Measurements from ENCODE around the gene KDM6A. TPM values are rescaled to one million over a fixed set of nuclear protein-coding genes. Genes with fewer than 3 reads are reported as not detected.

KDM6A gene
- total RNA-seq, 4 donors from 2014 or later, result 25.9 to 51.0 (median 34.9) TPM

GRCh38 chrX:44973420-44973932 is 100.5 kb downstream of the KDM6A start:
- TF ChIP-seq POLR2A (IDR thresholded peaks at IDR 0.05), result no peak
- TF ChIP-seq EP300 (IDR thresholded peaks at IDR 0.05), result no peak
- TF ChIP-seq CTCF (IDR thresholded peaks at IDR 0.05), result no peak
- no peaks in the 10 kb centered on the region for H3K27me3 ChIP-seq
- no peaks in the 10 kb centered on the region for H3K36me3 ChIP-seq
- peaks cover 0 to 26% (median 4%) of the 10 kb centered on the region in 4 donors for H3K9me3 ChIP-seq
- H3K4me3 ChIP-seq, result no peak overlapping the region
- DNase-seq (ENCODE audit: low spot score in 2 of 2), result no peak
- 99% methylated on average over 5 of the region's 5 CpGs for WGBS, 2 donors
- no peak overlapping the region for H3K27ac ChIP-seq
- H3K4me1 ChIP-seq, result no peaks in the 10 kb centered on the region

- Histone ChIP-seq H3K4me3 (no peak overlapping the region), H3K9me3 (peaks cover 0 to 26% (median 4%) of the 10 kb centered on the region in 4 donors), H3K4me1 (no peaks in the 10 kb centered on the region), H3K27ac (no peak overlapping the region), H3K27me3 (no peaks in the 10 kb centered on the region), H3K36me3 (no peaks in the 10 kb centered on the region)
- 48 to 50% methylated on average over 2 of the region's 2 CpGs for WGBS, 2 donors
- DNase-seq (ENCODE audit: low spot score in 2 of 2), result no peak
- TF ChIP-seq EP300 (IDR thresholded peaks at IDR 0.05) (no peak), CTCF (IDR thresholded peaks at IDR 0.05) (no peak), POLR2A (IDR thresholded peaks at IDR 0.05) (no peak)
These were observed 101.5 kb downstream of the KDM6A start for GRCh38 chrX:44974451-44974850.

GRCh38 chrX:44975666-44976263 is 102.8 kb downstream of the KDM6A start:
- Histone ChIP-seq H3K27me3 (no peaks in the 10 kb centered on the region), H3K4me3 (no peak overlapping the region), H3K36me3 (no peaks in the 10 kb centered on the region), H3K4me1 (no peaks in the 10 kb centered on the region), H3K27ac (no peak overlapping the region), H3K9me3 (peaks cover 0 to 26% (median 4%) of the 10 kb centered on the region in 4 donors)
- TF ChIP-seq CTCF (IDR thresholded peaks at IDR 0.05) (no peak), EP300 (IDR thresholded peaks at IDR 0.05) (no peak), POLR2A (IDR thresholded peaks at IDR 0.05) (no peak)
- DNase-seq (ENCODE audit: low spot score in 2 of 2), result no peak

- TF ChIP-seq CTCF (IDR thresholded peaks at IDR 0.05) (no peak), POLR2A (IDR thresholded peaks at IDR 0.05) (no peak), EP300 (IDR thresholded peaks at IDR 0.05) (no peak)
These were observed 106.0 kb downstream of the KDM6A start for GRCh38 chrX:44978976-44979375.

GRCh38 chrX:44980403-44980802 is 107.4 kb downstream of the KDM6A start:
- no peak overlapping the region for H3K27ac ChIP-seq
- 96 to 98% methylated on average over 6 of the region's 6 CpGs for WGBS, 2 donors
- H3K9me3 ChIP-seq, result peaks cover 0 to 8% (median 2%) of the 10 kb centered on the region in 4 donors
- H3K4me3 ChIP-seq, result no peak overlapping the region
- no peaks in the 10 kb centered on the region for H3K27me3 ChIP-seq
- H3K4me1 ChIP-seq, result no peaks in the 10 kb centered on the region
- no peaks in the 10 kb centered on the region for H3K36me3 ChIP-seq
- no peak for DNase-seq (ENCODE audit: low spot score in 2 of 2)
- TF ChIP-seq CTCF (IDR thresholded peaks at IDR 0.05), result no peak
- TF ChIP-seq POLR2A (IDR thresholded peaks at IDR 0.05), result no peak

More at GRCh38 chrX:44978976-44979375, 106.0 kb downstream of the KDM6A start:
- 96 to 100% methylated on average over 3 of the region's 3 CpGs for WGBS, 2 donors
- DNase-seq (ENCODE audit: low spot score in 2 of 2), result no peak
- Histone ChIP-seq H3K4me3 (no peak overlapping the region), H3K9me3 (peaks cover 0 to 14% (median 2%) of the 10 kb centered on the region in 4 donors), H3K4me1 (no peaks in the 10 kb centered on the region), H3K36me3 (no peaks in the 10 kb centered on the region), H3K27me3 (no peaks in the 10 kb centered on the region), H3K27ac (no peak overlapping the region)
